Stimulated activated CD8-positive, alpha-beta memory T cell treated with anti-CD3 and anti-CD28 coated beads, Interleukin-7, amount 100 ng/mL, for 4 hours (primary cell): ENCODE data around the gene ALDH9A1.
"Not testable (repeated sequence)": the region's sequence is repeated elsewhere in the genome, so short reads cannot be mapped to it uniquely, and the experiment has no call there.

Experiments
- DNase-seq, 2 donors: peaks; one replicate each; pipeline ENCODE4 v3.0.0-alpha.2; 2020; ENCODE audit warnings: low read depth in 2 of 2

Gene ALDH9A1

DNA sequence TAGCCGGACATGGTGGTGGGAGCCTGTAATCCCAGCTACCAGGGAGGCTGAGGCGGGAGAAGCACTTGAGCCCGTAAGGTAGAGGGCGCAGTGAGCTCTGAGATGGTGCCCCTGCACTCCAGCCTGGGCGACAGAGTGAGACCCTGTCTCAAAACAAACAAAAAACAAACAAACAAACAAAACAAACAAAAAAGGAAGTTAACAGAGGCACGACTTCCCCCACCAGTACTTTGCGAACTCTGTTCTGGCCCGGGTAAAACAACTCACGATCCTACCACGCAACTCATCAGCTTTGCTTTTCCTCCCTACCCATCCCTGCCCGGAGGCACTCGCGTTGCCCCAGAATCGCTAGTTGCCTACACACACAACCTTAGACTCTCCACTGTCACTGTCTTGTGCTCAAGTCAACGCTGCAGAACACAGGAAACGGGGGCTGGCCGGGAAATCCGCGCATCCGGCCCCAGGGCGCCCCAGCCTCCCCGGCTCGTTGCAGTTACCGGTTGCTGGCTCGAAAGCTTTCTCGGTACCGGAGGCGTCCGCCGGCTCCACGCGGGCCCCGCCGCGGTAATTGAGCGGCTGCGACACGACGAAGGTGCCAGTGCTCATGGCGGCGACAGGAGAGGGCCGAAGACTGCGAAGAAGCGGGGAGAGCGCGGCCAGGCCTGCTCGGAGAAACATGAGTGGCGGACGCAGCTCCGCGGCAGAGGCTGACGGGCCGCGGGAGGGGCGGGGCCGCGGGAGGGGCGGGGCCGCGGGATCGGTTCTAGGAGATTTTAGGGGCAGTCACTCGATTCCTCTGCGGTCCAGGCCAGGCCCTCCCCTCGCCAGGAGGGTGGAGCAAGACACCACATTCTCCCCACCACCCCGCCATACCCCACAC is at the start of gene ALDH9A1:
TSS of gene ALDH9A1 (minus strand) at position 682 of the 880 bp plus-strand sequence. CDS start at position 678, 4 bp downstream.
- peak; percentile 65 to 81 for DNase-seq

DNA sequence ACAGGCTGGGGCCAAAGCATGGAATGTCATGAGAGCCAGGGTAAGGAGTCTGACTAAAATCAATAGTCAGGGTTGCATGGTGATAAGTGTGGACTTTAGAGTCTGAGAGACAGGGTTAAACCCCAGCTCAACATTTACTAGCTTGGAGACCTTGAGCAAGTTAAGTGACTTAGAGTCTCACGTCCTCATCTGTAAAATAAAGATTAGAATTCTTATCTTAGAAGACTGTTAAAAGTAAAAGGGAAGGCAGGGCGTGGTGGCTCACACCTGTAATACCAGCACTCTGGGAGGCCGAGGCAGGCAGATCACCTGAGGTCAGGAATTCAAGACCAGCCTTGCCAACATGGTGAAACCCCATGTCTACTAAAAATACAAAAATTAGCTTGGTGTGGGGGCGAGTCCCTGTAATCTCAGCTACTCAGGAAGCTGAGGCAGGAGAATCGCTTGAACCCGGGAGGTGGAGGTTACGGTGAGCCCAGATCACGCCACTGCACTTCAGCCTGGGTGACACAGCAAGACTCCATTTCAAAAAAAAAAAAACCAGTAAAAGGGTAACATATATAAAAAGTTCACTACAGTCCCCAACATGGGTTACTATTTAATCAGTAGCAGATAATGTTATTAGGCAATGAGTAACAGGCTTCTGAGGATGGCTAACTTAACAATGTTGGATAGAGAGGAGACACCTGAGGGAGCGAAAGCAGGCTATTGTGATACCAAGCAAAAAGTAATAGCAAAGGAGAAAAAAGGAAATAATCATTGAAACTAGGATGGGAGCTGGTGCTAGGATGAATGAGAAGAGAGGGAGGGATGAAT is 49.5 kb upstream of the ALDH9A1 start:
- DNase-seq: no peak

DNA sequence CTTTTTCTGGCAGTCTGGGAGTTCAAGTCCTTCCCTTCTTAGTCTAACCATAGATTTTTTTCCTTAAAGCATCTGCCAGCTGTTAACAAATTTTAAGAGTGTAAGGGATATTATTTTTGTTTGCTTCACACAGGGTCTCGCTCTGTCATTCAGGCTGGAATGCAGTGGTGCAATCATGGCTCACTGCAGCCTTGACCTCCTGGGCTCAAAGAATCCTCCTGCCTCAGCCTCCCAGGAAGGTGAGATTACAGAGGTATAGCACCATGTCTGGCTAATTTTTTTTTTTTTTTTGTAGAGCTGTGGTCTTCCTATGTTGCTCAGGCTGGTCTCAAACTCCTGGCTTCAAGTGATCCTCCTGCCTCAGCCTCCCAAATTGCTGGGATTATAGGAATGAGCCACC is 46.6 kb upstream of the ALDH9A1 start:
- DNase-seq: not testable (repeated sequence)

DNA sequence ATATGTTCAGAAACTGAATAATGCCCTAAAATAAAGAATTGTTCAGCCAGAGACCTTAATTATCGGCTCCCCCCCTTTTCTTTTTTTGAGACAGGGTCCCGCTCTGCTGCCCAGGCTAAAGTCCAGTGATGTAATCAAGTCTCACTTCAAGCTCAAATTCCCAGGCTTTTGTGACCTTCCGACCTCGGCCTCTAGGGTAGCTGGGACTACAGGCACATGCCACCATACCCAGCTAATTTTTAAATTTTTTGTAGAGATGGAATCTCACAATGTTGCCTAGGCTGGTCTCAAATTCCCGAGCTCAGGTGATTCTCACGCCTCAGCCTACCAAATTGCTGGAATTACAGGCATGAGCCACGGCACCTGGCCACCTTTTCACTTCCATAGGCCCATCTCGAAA is 43.8 kb upstream of the ALDH9A1 start:
- no peak for DNase-seq

DNA sequence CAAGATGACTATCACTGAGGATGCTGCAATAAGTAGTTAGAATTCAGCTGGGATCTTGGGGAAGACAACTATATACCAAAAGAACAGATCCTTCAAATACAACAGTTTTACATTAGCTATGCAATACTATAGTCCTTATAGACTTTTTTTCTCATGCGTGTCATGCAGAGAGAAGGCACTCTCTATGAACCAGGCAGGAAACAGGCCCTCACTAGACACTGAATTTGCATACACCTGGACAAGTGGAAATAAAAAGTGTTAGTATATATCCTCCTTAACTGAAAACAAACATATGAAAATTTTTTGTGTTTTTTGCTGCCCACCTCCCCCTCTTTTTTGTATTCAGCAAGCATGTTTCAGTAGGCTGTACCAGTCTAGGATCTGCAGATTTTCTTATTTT is 40.4 kb upstream of the ALDH9A1 start:
- DNase-seq: no peak

DNA sequence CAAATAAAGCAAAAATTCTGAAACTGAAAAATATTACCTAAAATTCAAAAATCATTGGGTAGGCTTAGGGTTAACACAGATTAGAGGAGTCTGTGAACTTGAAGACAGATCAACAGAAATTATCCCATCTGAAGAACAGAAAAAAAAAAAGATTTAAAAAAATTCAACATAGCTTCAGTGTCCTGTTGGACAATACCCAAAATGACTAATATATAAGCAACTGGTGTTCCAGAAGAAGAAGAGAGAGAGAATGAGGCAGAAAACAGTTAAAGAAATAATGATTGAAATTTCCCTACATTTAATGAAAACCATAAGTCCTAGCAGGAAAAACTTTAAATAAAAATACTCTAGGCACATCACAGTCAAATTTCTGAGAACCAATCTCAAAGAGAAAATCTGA is 38.8 kb upstream of the ALDH9A1 start:
- no peak for DNase-seq

DNA sequence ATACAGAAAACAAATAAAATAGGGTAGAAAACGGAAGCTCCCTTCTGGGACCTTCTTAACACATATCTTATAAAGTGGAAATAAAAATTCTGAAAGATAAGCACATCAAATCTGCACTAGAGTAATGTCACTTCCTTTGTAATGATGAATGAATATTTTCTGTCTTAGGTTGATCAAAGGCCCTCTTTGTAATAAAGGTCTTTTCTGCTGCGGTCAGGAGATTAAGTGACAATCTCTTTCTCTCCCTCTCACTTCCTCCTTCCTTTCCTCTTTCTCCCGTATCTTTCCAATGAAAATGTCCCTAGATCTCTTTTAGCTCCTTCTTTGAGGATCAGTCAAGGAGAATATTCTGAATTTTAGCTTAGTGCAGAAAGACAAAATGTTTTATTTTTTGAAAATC is 36.5 kb upstream of the ALDH9A1 start:
- DNase-seq: no peak

DNA sequence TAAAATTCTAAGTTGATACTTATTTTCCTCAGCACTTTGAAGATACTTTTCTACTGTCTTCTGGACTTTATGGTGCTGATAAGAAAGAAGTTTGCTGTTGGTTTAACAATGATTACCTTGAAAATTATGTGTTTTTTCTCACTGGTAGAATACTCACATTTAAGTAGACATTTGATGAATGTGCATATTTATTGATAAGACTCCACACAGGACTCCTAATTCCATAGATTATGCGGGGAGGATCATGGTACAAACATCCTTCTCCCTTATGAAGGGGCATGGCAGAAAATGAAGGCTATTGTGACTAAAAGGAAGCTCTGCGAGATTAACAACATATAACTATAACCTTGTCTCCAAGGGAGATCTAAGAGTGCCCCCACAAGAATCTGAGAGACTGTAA is 28.5 kb upstream of the ALDH9A1 start:
- DNase-seq: no peak

DNA sequence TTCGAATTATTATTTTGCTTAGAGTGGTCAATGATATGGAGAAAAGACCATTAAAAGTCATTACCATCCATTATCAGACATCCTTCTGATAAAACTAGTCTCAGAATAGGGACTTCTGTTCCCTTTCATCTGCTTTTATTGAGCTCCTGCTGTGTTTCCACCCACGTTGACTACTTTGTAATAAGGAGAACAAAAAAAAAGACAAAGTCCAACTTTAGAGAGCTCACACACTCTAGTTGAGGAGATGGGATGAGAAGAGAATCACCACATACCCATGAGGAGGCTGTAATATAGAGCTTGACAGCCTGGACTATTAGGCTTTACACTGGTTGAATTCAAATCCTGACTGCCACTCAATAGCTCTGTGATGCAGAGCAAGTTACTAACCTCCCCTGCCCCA is 27.8 kb upstream of the ALDH9A1 start:
- DNase-seq: no peak

DNA sequence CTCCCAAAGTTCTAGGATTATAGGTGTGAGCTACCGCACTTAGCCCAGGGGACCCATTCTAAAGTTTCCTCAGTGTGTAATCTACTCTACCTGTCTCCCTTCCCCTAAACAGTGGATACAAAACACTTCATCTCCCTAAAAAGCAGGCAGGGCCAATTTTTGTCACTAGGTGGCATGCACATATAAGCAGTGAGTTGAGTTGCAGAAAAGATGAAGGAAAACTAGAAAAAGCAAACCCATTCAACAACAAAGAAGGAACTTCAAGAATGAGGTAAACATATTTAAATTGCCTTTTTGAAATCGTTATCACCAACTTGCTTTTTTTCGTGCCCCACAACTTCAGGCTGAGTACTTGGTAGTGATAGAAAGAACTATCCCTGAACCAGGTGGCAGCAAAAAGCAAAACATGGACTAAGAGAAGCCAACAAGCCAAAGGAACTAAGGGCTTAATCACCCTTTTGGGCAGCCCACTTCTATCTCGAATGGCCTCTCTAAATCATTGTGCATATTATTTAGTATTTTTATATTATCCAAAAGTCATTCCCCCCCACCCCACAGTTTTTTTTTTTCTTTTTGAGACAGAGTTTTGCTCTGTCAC is 19.7 kb upstream of the ALDH9A1 start:
- peak in 1 of 2 donors; percentile 7 for DNase-seq

DNA sequence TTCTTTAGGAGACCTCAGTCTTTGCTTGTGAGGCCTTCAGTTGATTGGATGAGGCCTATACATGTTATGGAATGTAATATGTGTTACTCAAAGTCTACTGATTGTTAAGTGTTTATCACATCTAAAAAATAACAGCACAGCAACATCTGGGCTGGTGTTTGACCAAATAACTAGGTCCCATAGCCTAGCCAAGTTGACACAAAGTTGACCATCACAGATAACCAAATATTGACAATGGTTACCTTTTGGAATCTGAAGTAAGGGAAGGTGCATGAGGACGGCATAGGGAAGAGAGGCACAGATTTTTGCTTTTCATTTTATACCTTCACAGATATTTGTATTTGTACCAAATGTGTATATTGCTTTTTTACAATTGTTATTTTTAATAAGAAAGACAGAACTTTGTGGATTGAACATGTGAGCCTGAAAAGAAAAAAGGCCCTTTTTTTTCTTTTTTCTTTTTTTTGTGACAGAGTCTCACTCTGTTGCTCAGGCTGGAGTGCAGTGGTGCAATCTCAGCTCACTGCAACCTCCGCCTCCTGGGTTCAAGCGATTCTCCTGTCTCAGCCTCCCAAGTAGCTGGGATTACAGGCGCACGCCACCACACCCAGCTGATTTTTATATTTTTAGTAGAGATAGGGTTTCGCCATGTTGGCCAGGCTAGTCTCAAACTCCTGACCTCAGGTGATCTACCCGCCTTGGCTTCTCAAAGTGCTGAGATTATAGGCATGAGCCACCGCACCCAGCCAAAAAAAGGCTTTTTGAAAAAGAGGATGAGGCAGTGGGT is 18.1 kb upstream of the ALDH9A1 start:
- not testable (repeated sequence) for DNase-seq

DNA sequence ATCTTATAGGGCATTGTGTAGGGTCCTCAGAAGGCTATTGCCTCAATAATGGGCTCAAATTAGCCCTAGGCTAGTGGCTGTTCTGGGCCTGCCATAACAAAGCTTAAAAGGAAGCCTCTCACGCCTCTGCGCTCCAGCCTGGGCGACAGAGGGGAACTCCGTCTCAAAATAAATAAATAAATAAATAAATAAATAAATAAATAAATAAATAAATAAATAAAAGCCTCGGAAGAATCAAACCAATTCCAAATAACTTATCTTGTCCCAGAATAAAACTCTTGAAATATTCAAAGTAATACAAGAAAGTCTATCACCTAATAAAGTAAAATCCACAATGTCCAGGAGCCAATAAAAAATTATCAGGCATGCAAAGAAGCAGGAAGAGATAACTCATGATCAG is 14.4 kb upstream of the ALDH9A1 start:
- DNase-seq: no peak

DNA sequence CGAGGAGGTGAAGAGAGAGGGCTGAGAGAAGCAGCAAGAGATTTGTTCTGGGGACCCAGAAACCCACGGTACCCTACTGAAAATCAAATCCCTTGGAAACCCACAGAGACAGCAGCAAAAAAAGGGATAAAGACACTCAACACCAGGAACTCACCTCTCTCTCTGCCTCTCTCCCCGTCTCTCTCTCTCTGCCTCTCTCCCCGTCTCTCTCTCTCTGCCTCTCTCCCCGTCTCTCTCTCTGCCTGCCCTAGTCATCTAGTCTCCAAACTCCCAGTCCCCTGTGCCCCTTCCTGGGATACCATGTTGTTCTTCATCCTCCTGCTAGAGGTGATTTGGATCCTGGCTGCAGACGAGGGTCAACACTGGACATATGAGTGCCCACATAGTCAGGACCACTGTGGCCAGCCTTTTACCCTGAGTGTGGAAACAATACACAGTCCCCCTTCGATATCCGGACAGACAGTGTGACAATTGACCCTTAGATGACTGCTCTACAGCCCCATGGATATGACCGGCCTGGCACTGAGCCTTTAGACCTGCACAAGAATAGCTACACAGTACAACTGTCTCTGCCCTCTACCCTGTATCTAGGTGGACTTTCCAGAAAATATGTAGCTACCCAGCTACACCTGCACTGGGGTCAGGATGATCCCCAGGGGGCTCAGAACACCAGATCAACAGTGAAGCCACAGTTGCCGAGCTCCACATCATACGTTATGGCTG is 9.8 kb upstream of the ALDH9A1 start:
- DNase-seq: no peak

DNA sequence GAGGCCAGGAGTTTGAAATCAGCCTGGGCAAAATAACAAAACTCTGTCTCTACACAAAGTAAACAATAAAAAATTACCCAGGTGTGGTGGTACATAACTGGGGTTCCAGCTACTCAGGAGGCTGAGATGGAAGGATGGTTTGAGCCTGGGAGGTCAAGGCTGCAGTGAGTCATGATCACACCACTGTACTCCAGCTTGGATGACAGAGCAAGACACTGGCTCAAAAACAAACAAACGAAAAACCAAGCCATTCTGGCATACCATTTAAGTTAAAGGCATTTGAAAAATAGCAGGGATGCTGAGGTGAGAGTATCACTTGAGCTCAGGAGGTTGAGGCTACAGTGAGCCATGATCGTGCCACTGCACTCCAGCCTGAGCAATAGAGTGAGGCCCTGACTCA is 5.3 kb upstream of the ALDH9A1 start:
- no peak for DNase-seq

DNA sequence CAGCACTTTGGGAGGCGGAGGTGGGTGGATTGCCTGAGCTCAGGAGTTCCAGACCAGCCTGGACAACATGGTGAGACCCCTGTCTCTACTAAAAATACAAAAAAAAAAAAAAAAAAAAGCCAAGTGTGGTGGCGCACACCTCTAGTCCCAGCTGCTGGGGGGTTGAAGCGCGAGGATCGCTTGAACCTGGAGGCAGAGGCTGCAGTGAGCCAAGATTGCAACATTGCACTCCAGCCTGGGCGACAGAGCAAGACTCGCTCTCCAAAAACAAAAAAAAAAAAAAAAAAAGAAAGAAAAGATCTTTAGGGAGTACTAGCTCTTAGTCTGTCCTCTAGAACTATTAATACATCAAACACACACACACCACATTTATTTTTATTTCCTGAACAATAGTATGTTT is 3.6 kb upstream of the ALDH9A1 start:
- not testable (repeated sequence) for DNase-seq

DNA sequence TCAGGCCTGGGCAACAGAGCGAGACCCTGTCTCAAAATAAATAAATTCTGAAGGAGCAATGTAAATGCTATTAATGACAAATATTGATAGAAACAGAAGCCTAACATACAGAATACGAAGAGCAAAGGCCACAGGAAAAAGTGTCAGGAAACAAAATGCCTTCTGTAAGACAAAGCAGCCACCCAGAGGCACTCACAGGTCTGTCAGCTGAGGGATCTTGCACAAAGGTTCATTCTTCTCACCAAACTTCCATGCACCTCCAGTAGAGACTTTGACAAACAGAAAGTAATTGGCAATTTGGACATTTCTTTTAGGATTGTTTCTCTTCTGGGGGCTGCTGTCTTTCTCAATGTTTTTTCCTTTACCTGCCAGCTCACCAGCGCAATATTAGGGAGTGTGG is 1.2 kb upstream of the ALDH9A1 start:
- no peak for DNase-seq

DNA sequence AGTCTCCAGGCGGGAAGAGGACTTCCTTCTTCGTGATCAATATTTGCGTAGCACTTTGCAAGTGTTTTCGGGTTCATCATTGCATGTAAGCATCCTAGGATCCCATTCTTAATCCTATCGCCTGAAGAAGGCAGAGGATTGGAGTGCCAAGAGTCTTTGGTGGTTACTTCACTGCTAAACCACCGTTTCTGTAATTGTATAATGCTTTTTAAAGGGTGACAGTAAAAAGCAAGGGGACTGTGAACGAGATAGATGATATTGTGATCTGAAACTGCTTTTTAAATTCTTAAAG is 345 bp upstream of the ALDH9A1 start:
- no peak for DNase-seq

DNA sequence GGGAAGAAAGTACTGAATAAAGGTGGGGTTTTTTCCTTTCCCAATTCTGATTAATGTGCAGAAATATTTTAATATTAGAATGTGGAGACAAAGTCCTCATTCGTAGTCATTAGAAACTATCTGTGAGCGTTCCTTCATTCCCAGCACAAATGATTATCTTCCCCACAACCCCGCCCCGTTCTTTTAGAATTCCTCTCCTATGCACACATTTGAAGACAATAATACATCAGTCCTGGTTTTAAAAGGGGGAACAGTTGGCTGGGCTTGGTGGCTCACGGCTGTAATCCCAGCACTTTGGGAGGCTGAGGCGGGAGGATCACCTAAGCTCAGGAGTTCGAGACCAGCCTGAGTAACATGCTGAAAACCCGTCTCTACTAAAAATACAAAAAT is 876 bp downstream of the ALDH9A1 start:
- no peak for DNase-seq

DNA sequence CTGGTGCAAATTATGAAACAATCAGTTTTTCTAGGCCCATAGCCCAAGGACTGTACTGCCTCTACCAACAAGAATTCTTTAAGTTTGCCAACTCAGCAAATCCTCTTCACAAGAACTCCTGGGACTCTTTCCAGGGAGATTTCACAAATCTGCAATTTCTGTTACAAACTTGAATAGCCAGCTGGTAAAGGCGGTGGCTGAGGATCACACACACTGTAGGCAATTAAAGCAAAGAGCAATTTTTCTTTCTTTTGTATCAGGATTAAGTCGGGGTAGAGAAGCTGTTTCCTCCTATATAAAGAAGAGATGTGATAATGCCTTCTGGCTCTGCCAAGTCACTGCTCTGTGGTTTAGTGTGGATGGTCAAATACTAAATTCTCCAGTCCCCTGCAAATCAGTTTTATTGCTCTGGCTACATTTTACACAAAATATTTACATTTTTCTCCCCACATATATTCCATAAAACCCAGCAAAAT is 1.7 kb downstream of the ALDH9A1 start:
- DNase-seq: no peak

DNA sequence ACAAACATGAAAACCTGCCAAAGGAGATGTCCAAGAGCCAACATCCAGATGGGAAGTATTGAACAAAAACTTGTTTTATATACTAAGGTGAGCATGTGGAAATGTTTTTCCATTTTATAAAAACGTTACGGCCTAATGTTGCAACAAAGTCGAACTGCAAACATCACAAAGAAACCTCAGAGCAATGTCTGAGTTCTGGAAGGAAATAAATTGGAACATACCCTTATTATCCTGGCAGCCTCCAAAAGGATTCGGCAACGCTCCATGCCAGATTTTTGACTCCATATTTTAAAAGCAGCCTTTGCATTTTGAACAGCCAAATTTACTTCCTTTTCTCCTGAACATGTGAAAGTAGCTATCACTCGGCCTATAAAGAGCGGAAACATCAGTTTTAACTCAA is 3.3 kb downstream of the ALDH9A1 start:
- no peak for DNase-seq

DNA sequence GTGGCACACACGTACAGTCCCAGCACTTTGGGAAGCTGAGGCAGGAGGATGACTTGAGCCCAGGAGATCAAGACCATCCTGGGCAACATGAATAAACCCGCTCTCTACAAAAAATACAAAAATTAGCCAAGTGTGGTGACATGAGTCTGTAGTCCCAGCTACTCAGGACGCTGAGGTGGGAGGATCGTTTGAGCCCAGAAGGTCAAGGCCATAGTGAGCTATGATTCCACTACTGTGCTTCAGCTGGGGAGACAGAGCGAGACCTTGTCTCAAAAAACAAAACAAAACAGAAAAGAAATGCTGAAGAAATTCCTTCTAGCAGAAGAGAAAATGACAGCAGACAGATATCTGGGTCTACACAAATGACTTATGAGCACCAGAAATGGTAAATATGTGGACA is 10.3 kb downstream of the ALDH9A1 start:
- no peak for DNase-seq
